Activated CD4-positive, CD25-positive, alpha-beta regulatory T cell treated with anti-CD3 and anti-CD28 coated beads, Interleukin-2, amount 50 U/mL, for 24 hours (primary cell): ENCODE measurements around the gene MSLN.

Experiments used
- ATAC-seq, 2 donors: fragments of 150-1000 bp; cut with Tn5 transposase; one replicate each; pipeline ENCODE4 v1.10.0; 2021; ENCODE audit warnings: mild to moderate bottlenecking in 1 of 2, moderate library complexity in 1 of 2

Gene MSLN

GRCh38 chr16:778447-778846, 17.9 kb downstream of the MSLN start:
- ATAC-seq = no peak

- no peak for ATAC-seq
Measured at GRCh38 chr16:778909-779527, 18.5 kb downstream of the MSLN start.

- no peak for ATAC-seq
Measured at GRCh38 chr16:779561-779960, 19.0 kb downstream of the MSLN start.

GRCh38 chr16:780296-780695, 19.8 kb downstream of the MSLN start:
- ATAC-seq = no peak

GRCh38 chr16:781346-782010, 20.9 kb downstream of the MSLN start:
- ATAC-seq = no peak

GRCh38 chr16:782258-782657, 21.7 kb downstream of the MSLN start:
- ATAC-seq = no peak

- ATAC-seq = peak in 1 of 2 donors; percentile 5
Measured at GRCh38 chr16:782766-783403, 22.4 kb downstream of the MSLN start.

GRCh38 chr16:783404-784161, 23.0 kb downstream of the MSLN start:
- ATAC-seq = no peak

- ATAC-seq = no peak
Measured at GRCh38 chr16:784431-784830, 23.9 kb downstream of the MSLN start.

- ATAC-seq = no peak
Measured at GRCh38 chr16:785563-786535, 25.3 kb downstream of the MSLN start.

- no peak for ATAC-seq
Measured at GRCh38 chr16:787321-787966, 26.9 kb downstream of the MSLN start.

- ATAC-seq = peak; percentile 11 to 15
Measured at GRCh38 chr16:787978-788398, 27.5 kb downstream of the MSLN start, which contains the start of gene RPUSD1. Gene RPUSD1 (minus strand): TSS chr16:788381. CDS start chr16:787737, 644 bp downstream.

- peak; percentile 87 to 88 for ATAC-seq
Measured at GRCh38 chr16:788399-789126, 28.0 kb downstream of the MSLN start, which contains the start of gene CHTF18. Gene CHTF18 (plus strand): TSS chr16:788620. CDS start chr16:788685, 65 bp downstream.

- ATAC-seq = no peak
Measured at GRCh38 chr16:789191-789850, 28.8 kb downstream of the MSLN start.

- no peak for ATAC-seq
Measured at GRCh38 chr16:790086-790485, 29.6 kb downstream of the MSLN start.

GRCh38 chr16:791131-791530, 30.6 kb downstream of the MSLN start:
- no peak for ATAC-seq

GRCh38 chr16:792221-792995, 31.9 kb downstream of the MSLN start:
- no peak for ATAC-seq

GRCh38 chr16:793414-793813, 32.9 kb downstream of the MSLN start:
- ATAC-seq = no peak
